ENCODE results near the gene IGSF1. TPM values are rescaled to one million over a fixed set of nuclear protein-coding genes. Genes with fewer than 3 reads are reported as not detected.

Gene IGSF1
- total RNA-seq, 2 experiments from 2014 or later, result not detected

DNA sequence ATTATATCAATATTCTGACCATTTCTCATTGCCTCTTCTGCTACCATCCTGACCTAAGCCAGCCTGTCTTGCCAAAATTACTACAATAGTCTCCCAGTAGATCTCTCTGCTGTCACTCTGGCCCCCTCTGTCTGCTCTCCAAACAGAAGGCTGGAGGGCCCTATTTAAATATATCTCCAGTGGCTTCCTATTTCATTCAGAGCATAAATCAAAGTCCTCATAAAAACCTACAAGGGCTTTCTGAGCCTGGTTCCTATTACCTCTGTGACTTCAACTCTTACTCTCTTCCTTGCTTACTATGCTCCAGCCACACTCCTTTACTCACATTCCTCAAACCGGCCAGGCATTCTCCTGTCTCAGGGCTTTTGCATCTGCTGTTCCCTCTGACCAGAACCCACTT, 19.0 kb downstream of the IGSF1 start:
- no peak overlapping the region for H3K4me3 Mint-ChIP-seq
- Histone ChIP-seq H3K4me3 (ENCODE audit: low read length) (no peak overlapping the region), H3K36me3 (ENCODE audit: insufficient read depth, low read length) (no peaks in the 10 kb centered on the region), H3K9me3 (ENCODE audit: control insufficient read depth in 1 of 2, insufficient read depth in 1 of 2, low read length in 2 of 2) (no peaks in the 10 kb centered on the region), H3K4me1 (ENCODE audit: insufficient read depth, low read length) (no peaks in the 10 kb centered on the region), H3K27me3 (ENCODE audit: control insufficient read depth in 1 of 2, insufficient read depth in 2 of 2, low read length in 2 of 2) (no peaks in the 10 kb centered on the region), H3K27ac (ENCODE audit: low read depth in 1 of 2, low read length in 2 of 2) (no peak overlapping the region)
- TF ChIP-seq, protein P1, sequence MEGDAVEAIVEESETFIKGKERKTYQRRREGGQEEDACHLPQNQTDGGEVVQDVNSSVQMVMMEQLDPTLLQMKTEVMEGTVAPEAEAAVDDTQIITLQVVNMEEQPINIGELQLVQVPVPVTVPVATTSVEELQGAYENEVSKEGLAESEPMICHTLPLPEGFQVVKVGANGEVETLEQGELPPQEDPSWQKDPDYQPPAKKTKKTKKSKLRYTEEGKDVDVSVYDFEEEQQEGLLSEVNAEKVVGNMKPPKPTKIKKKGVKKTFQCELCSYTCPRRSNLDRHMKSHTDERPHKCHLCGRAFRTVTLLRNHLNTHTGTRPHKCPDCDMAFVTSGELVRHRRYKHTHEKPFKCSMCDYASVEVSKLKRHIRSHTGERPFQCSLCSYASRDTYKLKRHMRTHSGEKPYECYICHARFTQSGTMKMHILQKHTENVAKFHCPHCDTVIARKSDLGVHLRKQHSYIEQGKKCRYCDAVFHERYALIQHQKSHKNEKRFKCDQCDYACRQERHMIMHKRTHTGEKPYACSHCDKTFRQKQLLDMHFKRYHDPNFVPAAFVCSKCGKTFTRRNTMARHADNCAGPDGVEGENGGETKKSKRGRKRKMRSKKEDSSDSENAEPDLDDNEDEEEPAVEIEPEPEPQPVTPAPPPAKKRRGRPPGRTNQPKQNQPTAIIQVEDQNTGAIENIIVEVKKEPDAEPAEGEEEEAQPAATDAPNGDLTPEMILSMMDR (IDR thresholded peaks at IDR 0.05), result no peak
- no peaks in the 10 kb centered on the region for H3K36me3 Mint-ChIP-seq (ENCODE audit: low read depth)
- CTCF ChIA-PET, result no interaction called here
- ATAC-seq (ENCODE audit: poor library complexity), result no peak
- POLR2A ChIA-PET, result no interaction called here
- DNase-seq, result no peak
- intact Hi-C loops (cut with DNase I, micrococcal nuclease), result no loop called here
- H3K4me1 Mint-ChIP-seq (ENCODE audit: low read depth), result no peaks in the 10 kb centered on the region
- no peak overlapping the region for H3K27ac Mint-ChIP-seq
- peaks cover 19% of the 10 kb centered on the region for H3K27me3 Mint-ChIP-seq
- H3K9me3 Mint-ChIP-seq, result no peaks in the 10 kb centered on the region

DNA sequence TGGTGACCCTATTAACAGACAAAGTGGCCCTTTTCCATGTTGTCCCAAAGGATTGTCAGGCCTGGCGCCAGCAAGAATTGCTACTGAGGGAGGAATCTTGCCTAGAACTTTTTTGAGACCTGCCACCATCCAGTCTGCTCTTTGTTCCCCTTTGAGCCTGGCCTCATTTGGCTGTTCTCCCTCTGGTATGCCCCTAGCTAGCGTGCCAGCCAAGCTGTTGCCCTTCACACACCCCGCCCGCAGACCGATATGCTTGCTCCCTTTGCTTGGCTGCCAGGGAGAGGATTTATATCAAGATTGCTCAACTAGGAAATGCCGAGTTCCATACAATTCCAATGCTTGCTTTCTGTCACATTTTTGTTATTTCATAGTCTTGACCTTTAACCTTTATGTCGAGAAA, 24.4 kb downstream of the IGSF1 start:
- H3K4me3 ChIP-seq (ENCODE audit: low read length), result no peak overlapping the region
- CTCF ChIA-PET, result no interaction called here
- H3K27ac ChIP-seq (ENCODE audit: low read depth in 1 of 2, low read length in 2 of 2), result no peak overlapping the region
- TF ChIP-seq, protein P1 (IDR thresholded peaks at IDR 0.05), result no peak
- H3K9me3 Mint-ChIP-seq, result no peaks in the 10 kb centered on the region
- ATAC-seq (ENCODE audit: poor library complexity), result no peak
- POLR2A ChIA-PET, result no interaction called here
- no peak for DNase-seq
- H3K4me3 Mint-ChIP-seq, result no peak overlapping the region
- no peak overlapping the region for H3K27ac Mint-ChIP-seq
- H3K27me3 Mint-ChIP-seq, result peaks cover 11% of the 10 kb centered on the region
- H3K4me1 Mint-ChIP-seq (ENCODE audit: low read depth), result no peaks in the 10 kb centered on the region
- intact Hi-C loops (cut with DNase I, micrococcal nuclease), result no loop called here
- no peaks in the 10 kb centered on the region for H3K36me3 Mint-ChIP-seq (ENCODE audit: low read depth)
- H3K4me1 ChIP-seq (ENCODE audit: insufficient read depth, low read length), result no peaks in the 10 kb centered on the region
- H3K27me3 ChIP-seq (ENCODE audit: control insufficient read depth in 1 of 2, insufficient read depth in 2 of 2, low read length in 2 of 2), result peaks cover 0 to 4% of the 10 kb centered on the region in 2 experiments
- H3K9me3 ChIP-seq (ENCODE audit: control insufficient read depth in 1 of 2, insufficient read depth in 1 of 2, low read length in 2 of 2), result no peaks in the 10 kb centered on the region
- no peaks in the 10 kb centered on the region for H3K36me3 ChIP-seq (ENCODE audit: insufficient read depth, low read length)

DNA sequence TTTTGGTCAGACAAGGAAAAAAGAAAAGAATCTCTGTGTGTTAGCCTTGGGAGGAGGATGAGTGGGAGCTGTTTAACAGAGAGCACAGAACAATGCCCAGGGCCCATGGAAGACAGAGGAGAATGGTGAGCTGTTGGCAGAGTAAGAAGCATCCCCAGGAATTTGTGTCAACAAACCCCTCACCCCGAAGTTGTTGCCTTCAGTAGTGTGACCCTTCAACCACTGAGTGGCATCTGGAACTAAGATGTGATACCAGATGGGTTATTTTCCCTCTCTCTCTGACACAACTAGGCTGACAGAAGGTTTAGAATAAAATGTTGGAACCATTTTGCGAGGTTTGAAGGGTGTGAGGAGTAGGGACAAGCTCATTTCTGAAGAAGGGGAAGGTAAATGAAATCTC, 25.1 kb downstream of the IGSF1 start:
- Histone ChIP-seq H3K27me3 (ENCODE audit: control insufficient read depth in 1 of 2, insufficient read depth in 2 of 2, low read length in 2 of 2) (peaks cover 0 to 4% of the 10 kb centered on the region in 2 experiments), H3K27ac (ENCODE audit: low read depth in 1 of 2, low read length in 2 of 2) (no peak overlapping the region), H3K36me3 (ENCODE audit: insufficient read depth, low read length) (no peaks in the 10 kb centered on the region), H3K9me3 (ENCODE audit: control insufficient read depth in 1 of 2, insufficient read depth in 1 of 2, low read length in 2 of 2) (no peaks in the 10 kb centered on the region), H3K4me1 (ENCODE audit: insufficient read depth, low read length) (no peaks in the 10 kb centered on the region), H3K4me3 (ENCODE audit: low read length) (no peak overlapping the region)
- CTCF ChIA-PET, result no interaction called here
- no peak overlapping the region for H3K27ac Mint-ChIP-seq
- peaks cover 11% of the 10 kb centered on the region for H3K27me3 Mint-ChIP-seq
- no peaks in the 10 kb centered on the region for H3K36me3 Mint-ChIP-seq (ENCODE audit: low read depth)
- H3K9me3 Mint-ChIP-seq, result no peaks in the 10 kb centered on the region
- H3K4me3 Mint-ChIP-seq, result no peak overlapping the region
- ATAC-seq (ENCODE audit: poor library complexity) (no peak), DNase-seq (no peak)
- POLR2A ChIA-PET, result no interaction called here
- TF ChIP-seq, protein P1 (IDR thresholded peaks at IDR 0.05), result no peak
- intact Hi-C loops (cut with DNase I, micrococcal nuclease), result no loop called here
- no peaks in the 10 kb centered on the region for H3K4me1 Mint-ChIP-seq (ENCODE audit: low read depth)

Measured in CD4-positive, alpha-beta T cell (primary cell).